Measurements from ENCODE around the gene TPSD1.
A peak's percentile ranks its signal among the peaks of the same experiment; 100 is the strongest.

Gene TPSD1

DNA sequence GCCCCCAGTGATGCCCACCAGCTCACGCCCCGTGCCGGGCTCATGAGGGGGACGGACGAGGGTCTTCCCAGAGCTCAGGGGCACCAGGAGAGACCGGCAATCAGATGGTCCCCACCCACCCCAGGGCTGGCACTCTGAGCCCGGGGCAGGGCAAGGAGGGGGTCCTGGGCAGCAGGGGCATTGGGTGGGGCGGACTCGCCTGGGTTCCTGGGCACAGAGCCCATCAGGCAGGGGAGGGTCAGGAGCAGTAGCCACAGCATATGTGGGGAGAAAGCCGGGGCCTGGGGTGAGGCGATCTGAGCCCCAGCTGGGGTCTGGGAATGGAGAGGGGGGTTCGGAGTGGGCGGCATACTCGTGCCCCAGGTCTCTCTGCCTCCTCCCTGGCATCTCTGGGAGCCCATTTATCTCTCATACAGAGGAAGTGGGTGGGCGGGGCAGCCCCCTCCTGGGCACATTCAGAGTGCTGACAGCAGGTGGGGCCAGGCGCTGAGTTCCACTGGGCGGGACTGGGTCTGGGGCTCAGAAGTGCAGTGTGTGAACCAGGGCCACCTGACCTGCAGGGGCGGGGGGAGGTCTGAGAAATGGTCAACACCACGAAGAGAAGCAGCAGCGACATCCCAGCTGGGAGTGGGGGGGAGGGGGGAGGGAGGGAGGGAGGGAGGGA lies 33.1 kb downstream of the TPSD1 start:
- DNase-seq (ENCODE audit: low read depth in 1 of 2, low spot score in 1 of 2), result no peak
- H3K4me3 ChIP-seq (replicated peaks; ENCODE audit: insufficient read depth, low read length), result no peak overlapping the region
- no peak for TF ChIP-seq POLR2AphosphoS5 (IDR thresholded peaks at IDR 0.05; ENCODE audit: low read depth)
- TF ChIP-seq, protein P1, sequence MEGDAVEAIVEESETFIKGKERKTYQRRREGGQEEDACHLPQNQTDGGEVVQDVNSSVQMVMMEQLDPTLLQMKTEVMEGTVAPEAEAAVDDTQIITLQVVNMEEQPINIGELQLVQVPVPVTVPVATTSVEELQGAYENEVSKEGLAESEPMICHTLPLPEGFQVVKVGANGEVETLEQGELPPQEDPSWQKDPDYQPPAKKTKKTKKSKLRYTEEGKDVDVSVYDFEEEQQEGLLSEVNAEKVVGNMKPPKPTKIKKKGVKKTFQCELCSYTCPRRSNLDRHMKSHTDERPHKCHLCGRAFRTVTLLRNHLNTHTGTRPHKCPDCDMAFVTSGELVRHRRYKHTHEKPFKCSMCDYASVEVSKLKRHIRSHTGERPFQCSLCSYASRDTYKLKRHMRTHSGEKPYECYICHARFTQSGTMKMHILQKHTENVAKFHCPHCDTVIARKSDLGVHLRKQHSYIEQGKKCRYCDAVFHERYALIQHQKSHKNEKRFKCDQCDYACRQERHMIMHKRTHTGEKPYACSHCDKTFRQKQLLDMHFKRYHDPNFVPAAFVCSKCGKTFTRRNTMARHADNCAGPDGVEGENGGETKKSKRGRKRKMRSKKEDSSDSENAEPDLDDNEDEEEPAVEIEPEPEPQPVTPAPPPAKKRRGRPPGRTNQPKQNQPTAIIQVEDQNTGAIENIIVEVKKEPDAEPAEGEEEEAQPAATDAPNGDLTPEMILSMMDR (IDR thresholded peaks at IDR 0.05; ENCODE audit: insufficient read depth, low read length), result no peak
- TF ChIP-seq SPI1 (IDR thresholded peaks at IDR 0.05; ENCODE audit: borderline replicate concordance, low read depth), result no peak
- TF ChIP-seq, protein P2, sequence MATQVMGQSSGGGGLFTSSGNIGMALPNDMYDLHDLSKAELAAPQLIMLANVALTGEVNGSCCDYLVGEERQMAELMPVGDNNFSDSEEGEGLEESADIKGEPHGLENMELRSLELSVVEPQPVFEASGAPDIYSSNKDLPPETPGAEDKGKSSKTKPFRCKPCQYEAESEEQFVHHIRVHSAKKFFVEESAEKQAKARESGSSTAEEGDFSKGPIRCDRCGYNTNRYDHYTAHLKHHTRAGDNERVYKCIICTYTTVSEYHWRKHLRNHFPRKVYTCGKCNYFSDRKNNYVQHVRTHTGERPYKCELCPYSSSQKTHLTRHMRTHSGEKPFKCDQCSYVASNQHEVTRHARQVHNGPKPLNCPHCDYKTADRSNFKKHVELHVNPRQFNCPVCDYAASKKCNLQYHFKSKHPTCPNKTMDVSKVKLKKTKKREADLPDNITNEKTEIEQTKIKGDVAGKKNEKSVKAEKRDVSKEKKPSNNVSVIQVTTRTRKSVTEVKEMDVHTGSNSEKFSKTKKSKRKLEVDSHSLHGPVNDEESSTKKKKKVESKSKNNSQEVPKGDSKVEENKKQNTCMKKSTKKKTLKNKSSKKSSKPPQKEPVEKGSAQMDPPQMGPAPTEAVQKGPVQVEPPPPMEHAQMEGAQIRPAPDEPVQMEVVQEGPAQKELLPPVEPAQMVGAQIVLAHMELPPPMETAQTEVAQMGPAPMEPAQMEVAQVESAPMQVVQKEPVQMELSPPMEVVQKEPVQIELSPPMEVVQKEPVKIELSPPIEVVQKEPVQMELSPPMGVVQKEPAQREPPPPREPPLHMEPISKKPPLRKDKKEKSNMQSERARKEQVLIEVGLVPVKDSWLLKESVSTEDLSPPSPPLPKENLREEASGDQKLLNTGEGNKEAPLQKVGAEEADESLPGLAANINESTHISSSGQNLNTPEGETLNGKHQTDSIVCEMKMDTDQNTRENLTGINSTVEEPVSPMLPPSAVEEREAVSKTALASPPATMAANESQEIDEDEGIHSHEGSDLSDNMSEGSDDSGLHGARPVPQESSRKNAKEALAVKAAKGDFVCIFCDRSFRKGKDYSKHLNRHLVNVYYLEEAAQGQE (IDR thresholded peaks at IDR 0.05; ENCODE audit: insufficient replicate concordance, low read depth), result no peak
- no peak for TF ChIP-seq GABPA (IDR thresholded peaks at IDR 0.05; ENCODE audit: low read depth)
- peaks cover 38% of the 10 kb centered on the region for H3K27me3 ChIP-seq (ENCODE audit: insufficient read depth, poor library complexity, severe bottlenecking)
- no peak overlapping the region for H3K27ac ChIP-seq (replicated peaks)

DNA sequence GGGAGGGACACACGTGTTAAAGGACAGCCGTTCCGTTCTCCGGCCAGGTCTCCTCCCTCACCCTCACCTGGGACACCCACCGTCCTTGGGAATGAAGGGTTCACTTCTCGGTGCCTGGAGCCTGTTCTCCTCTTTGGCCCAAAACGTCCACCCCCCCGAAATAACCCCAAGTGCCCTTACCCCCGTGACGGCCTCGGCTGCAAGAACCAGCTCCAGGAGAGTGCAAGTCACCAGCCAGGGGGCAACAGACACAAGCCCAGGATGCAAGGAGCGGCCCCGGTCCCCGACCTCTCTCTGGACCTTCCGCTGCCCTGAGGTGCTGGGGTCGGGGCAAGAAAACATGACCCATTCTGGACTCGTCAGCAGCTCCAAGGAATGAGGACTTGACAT lies 33.6 kb downstream of the TPSD1 start:
- Histone ChIP-seq H3K4me3 (replicated peaks; ENCODE audit: insufficient read depth, low read length) (no peak overlapping the region), H3K27me3 (ENCODE audit: insufficient read depth, poor library complexity, severe bottlenecking) (peaks cover 38% of the 10 kb centered on the region), H3K27ac (replicated peaks) (no peak overlapping the region)
- TF ChIP-seq POLR2AphosphoS5 (IDR thresholded peaks at IDR 0.05; ENCODE audit: low read depth) (no peak), SPI1 (IDR thresholded peaks at IDR 0.05; ENCODE audit: borderline replicate concordance, low read depth) (no peak), GABPA (IDR thresholded peaks at IDR 0.05; ENCODE audit: low read depth) (no peak)
- TF ChIP-seq, protein P1 (IDR thresholded peaks at IDR 0.05; ENCODE audit: insufficient read depth, low read length), result no peak
- TF ChIP-seq, protein P2 (IDR thresholded peaks at IDR 0.05; ENCODE audit: insufficient replicate concordance, low read depth), result no peak
- DNase-seq (ENCODE audit: low read depth in 1 of 2, low spot score in 1 of 2), result no peak

DNA sequence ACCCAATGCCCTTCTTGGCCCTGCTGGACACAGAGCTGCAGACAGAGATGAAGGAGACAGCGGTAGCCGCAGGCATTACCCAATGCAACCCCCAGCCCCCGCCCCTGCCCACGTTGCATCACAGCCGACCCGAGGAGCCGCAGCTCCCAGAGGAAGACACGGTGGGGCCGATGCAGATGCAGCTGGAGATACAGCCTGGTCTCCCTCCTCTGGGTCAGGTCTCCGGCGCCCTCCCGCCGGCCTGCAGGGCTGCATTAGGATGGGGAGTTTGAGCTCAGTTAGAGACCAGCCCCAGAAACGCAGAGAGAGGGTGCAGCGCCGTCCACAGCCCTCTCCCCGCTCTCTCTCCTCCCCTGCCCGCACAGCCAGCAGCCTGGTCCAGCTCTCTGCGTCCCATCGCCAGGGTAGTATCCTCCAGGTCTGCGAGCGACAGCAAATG lies 34.2 kb downstream of the TPSD1 start:
- DNase-seq (ENCODE audit: low read depth in 1 of 2, low spot score in 1 of 2), result peak in 1 of 2 experiments; percentile 52
- Histone ChIP-seq H3K27ac (replicated peaks) (no peak overlapping the region), H3K27me3 (ENCODE audit: insufficient read depth, poor library complexity, severe bottlenecking) (peaks cover 38% of the 10 kb centered on the region), H3K4me3 (replicated peaks; ENCODE audit: insufficient read depth, low read length) (no peak overlapping the region)
- TF ChIP-seq GABPA (IDR thresholded peaks at IDR 0.05; ENCODE audit: low read depth) (no peak), SPI1 (IDR thresholded peaks at IDR 0.05; ENCODE audit: borderline replicate concordance, low read depth) (no peak), POLR2AphosphoS5 (IDR thresholded peaks at IDR 0.05; ENCODE audit: low read depth) (no peak)
- TF ChIP-seq, protein P1 (IDR thresholded peaks at IDR 0.05; ENCODE audit: insufficient read depth, low read length), result no peak
- TF ChIP-seq, protein P2 (IDR thresholded peaks at IDR 0.05; ENCODE audit: insufficient replicate concordance, low read depth), result no peak
